Thyroid gland (tissue), 4 donors: ENCODE results near the gene TOP2A. TPM values are rescaled to one million over a fixed set of nuclear protein-coding genes. Genes with fewer than 3 reads are reported as not detected.
"Not testable (repeated sequence)": the region's sequence is repeated elsewhere in the genome, so short reads cannot be mapped to it uniquely, and the experiment has no call there.

Experiments used
- DNase-seq, 2 donors: peaks; one replicate each; pipeline ENCODE4 v3.0.0-alpha.2; 2019
- H3K27ac ChIP-seq, 3 donors: fragments of 200-600 bp; sonication (generic); 1 replicate in 2 of 3; 2 replicates in 1 of 3; pipeline ENCODE4 v1.5.1; 2016 to 2019; ENCODE audit warnings: mild to moderate bottlenecking in 1 of 3, moderate library complexity in 1 of 3
- H3K27me3 ChIP-seq: fragments of 200-600 bp; sonication (generic); one replicate; pipeline ENCODE4 v1.5.1; 2019
- H3K36me3 ChIP-seq, 2 donors: fragments of 200-600 bp; sonication (generic); one replicate each; pipeline ENCODE4 v1.5.1; 2016 to 2019
- H3K4me1 ChIP-seq, 2 donors: fragments of 200-600 bp; sonication (generic); one replicate each; pipeline ENCODE4 v1.5.1; 2017 to 2019
- H3K4me3 ChIP-seq, 3 donors: fragments of 200-600 bp; sonication (generic); replicated peaks in 1 of 3; 1 replicate in 2 of 3; 2 replicates in 1 of 3; pipeline ENCODE4 v1.5.1; 2016; ENCODE audit warnings: mild to moderate bottlenecking in 1 of 3
- H3K9me3 ChIP-seq: fragments of 200-600 bp; sonication (generic); one replicate; pipeline ENCODE4 v1.5.1; 2017
- POLR2A ChIP-seq, 2 donors: fragments of 450-650 bp; IDR thresholded peaks; one replicate each; pipeline ENCODE4 v1.6.1; 2017; ENCODE audit warnings: antibody characterized with exemption in 2 of 2, mild to moderate bottlenecking in 2 of 2, moderate library complexity in 1 of 2
- WGBS, 2 donors: methylation state at CpG; one replicate each; pipeline ENCODE4 v1.1.5; 2017; 5-methylcytosine and 5-hydroxymethylcytosine counted together
- intact Hi-C: fragments of 100-400 bp; cut with DNase I; formaldehyde crosslinking; loops from one replicate; pipeline ENCODE4 v1.15.1; 2023
- total RNA-seq, 4 donors: library from RNA; depleted of rRNA; stranded (reverse); fragments of >200 nt; gene quantifications; one replicate each; pipeline ENCODE4 v1.2.3, GENCODE V29; 2016
- TF ChIP-seq, protein P1 (sequence below), 6 experiments: fragments of 200-600 bp in 3 of 6; fragments of 450-650 bp in 3 of 6; sonication (generic) in 3 of 6; IDR thresholded peaks; one replicate each; pipeline ENCODE4 v1.5.1; 2016 to 2019; ENCODE audit warnings: antibody characterized with exemption in 6 of 6, mild to moderate bottlenecking in 2 of 6, inconsistent platforms in 1 of 6, moderate library complexity in 1 of 6

The TOP2A gene
- total RNA-seq, 4 donors from 2014 or later: 0.20 to 5.2 (median 2.2) TPM

DNA sequence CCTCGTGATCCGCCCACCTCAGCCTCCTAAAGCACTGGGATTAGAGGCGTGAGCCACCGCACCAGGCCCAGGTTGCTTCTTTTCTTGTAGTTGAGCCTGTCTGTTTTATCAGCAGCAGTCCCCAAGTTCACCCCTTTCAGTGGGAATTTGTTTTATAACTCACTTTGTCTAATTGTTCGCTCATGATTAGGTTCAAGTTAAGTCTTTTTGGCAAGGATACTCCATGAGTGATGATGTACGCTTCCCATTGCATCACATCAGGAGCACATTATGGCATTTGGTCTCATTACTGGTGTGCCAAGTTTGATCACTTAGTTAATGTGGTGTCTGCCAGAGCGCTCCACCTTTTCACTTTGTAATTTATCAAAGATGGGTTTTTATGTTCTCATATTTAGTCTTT lies 38.7 kb downstream of the TOP2A start:
- intact Hi-C loops: no loop called here
- Histone ChIP-seq H3K4me1 (no peaks in the 10 kb centered on the region), H3K27me3 (no peaks in the 10 kb centered on the region), H3K4me3 (no peak overlapping the region), H3K27ac (no peak overlapping the region), H3K36me3 (no peaks in the 10 kb centered on the region), H3K9me3 (no peaks in the 10 kb centered on the region)
- TF ChIP-seq POLR2A (IDR thresholded peaks at IDR 0.05): no peak
- TF ChIP-seq, protein P1, sequence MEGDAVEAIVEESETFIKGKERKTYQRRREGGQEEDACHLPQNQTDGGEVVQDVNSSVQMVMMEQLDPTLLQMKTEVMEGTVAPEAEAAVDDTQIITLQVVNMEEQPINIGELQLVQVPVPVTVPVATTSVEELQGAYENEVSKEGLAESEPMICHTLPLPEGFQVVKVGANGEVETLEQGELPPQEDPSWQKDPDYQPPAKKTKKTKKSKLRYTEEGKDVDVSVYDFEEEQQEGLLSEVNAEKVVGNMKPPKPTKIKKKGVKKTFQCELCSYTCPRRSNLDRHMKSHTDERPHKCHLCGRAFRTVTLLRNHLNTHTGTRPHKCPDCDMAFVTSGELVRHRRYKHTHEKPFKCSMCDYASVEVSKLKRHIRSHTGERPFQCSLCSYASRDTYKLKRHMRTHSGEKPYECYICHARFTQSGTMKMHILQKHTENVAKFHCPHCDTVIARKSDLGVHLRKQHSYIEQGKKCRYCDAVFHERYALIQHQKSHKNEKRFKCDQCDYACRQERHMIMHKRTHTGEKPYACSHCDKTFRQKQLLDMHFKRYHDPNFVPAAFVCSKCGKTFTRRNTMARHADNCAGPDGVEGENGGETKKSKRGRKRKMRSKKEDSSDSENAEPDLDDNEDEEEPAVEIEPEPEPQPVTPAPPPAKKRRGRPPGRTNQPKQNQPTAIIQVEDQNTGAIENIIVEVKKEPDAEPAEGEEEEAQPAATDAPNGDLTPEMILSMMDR (IDR thresholded peaks at IDR 0.05): no peak
- WGBS, 2 donors: 91% methylated on average over 7 of the region's 7 CpGs
- DNase-seq: no peak

DNA sequence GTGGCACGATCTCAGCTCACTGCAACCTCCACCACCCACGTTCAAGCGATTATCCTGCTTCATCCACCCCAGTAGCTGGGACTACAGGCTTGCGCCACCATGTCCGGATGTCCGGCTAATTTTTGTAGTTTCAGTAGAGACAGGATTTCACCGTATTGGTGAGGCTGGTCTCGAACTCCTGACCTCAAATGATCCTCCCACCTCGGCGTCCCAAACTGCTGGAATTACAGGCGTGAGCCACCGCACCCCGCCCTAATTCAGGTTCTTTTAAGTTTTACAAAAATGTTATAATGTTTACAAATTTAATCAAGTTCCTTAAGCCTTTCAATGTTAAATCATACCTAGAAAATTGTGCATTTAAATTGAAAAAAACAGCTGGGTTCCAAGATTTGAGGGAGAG lies 39.9 kb downstream of the TOP2A start:
- Histone ChIP-seq H3K9me3 (no peaks in the 10 kb centered on the region), H3K27ac (no peak overlapping the region), H3K4me3 (no peak overlapping the region), H3K27me3 (no peaks in the 10 kb centered on the region), H3K36me3 (no peaks in the 10 kb centered on the region), H3K4me1 (no peaks in the 10 kb centered on the region)
- DNase-seq: no peak
- TF ChIP-seq, protein P1 (IDR thresholded peaks at IDR 0.05): no peak
- no peak for TF ChIP-seq POLR2A (IDR thresholded peaks at IDR 0.05)
- WGBS, 2 donors: 92 to 93% methylated on average over 13 of the region's 13 CpGs
- intact Hi-C loops: no loop called here

DNA sequence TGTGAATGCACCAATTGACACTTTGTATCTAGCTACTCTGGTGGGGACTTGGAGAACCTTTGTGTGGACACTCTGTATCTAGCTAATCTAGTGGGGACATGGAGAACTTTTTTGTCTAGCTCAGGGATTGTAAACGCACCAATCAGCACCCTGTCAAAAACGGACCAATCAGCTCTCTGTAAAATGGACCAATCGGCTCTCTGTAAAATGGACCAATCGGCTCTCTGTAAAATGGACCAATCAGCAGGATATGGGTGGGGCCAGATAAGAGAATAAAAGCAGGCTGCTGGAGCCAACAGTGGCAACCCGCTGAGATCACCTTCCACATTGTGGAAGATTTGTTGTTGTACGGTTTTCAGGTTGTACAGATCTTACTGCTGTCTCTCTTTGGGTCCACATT lies 41.2 kb downstream of the TOP2A start:
- H3K27me3 ChIP-seq, H3K36me3 ChIP-seq, H3K9me3 ChIP-seq, H3K4me1 ChIP-seq, DNase-seq, intact Hi-C loops, H3K4me3 ChIP-seq, H3K27ac ChIP-seq: not testable (repeated sequence)
- WGBS, 2 donors: 80 to 90% methylated on average over 6 of the region's 6 CpGs

- H3K9me3 ChIP-seq, H3K27me3 ChIP-seq, intact Hi-C loops, H3K4me3 ChIP-seq, H3K36me3 ChIP-seq, H3K27ac ChIP-seq, H3K4me1 ChIP-seq, DNase-seq: not testable (repeated sequence)
- 80 to 100% methylated on average over 1 to 2 of the region's 21 CpGs for WGBS, 2 donors
These were observed 41.9 kb downstream of the TOP2A start for GRCh38 chr17:40375786-40376185.

DNA sequence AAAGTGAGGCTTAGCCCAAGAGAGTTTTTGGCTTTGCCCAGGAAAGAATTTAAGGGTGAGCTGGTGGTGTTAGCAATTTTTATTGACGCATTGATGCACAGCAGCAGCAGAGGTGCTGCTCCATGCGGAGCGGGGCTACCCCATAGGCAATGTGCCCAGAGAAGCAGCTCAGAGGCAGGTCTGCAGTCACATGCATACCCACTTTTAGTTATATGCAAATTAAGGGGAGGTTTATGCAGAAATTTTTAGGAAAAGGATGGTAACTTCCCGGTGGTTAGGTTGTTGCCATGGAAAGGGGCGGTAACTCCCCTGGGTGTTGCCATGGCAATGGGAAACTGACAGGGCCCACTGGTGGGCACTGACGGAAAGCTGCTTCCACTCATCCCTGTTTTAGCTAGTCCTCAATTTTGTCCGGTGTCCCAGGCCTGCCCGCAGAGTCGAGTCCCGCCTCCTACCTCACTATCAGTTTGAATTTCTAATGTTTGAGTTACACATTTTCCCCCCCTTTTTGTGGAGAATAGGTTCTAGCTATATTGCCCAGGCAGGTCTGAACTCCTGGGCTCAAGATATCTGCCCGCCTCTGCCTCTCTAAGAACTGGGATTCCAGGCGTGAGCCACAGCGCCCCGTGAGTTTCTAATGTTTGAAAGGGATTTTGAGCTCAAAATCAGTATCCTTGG lies 42.7 kb downstream of the TOP2A start:
- WGBS, 2 donors: 87 to 91% methylated on average over 14 of the region's 14 CpGs
- Histone ChIP-seq H3K9me3 (no peaks in the 10 kb centered on the region), H3K4me1 (no peaks in the 10 kb centered on the region), H3K27me3 (no peaks in the 10 kb centered on the region), H3K4me3 (no peak overlapping the region), H3K27ac (no peak overlapping the region), H3K36me3 (no peaks in the 10 kb centered on the region)
- TF ChIP-seq, protein P1 (IDR thresholded peaks at IDR 0.05): no peak
- no peak for DNase-seq
- intact Hi-C loops: no loop called here

GRCh38 chr17:40373999-40374398 lies 43.7 kb downstream of the TOP2A start:
- DNase-seq: no peak
- H3K4me3 ChIP-seq: no peak overlapping the region
- no peak for TF ChIP-seq POLR2A (IDR thresholded peaks at IDR 0.05)
- TF ChIP-seq, protein P1 (IDR thresholded peaks at IDR 0.05): no peak
- H3K4me1 ChIP-seq: no peaks in the 10 kb centered on the region
- no peaks in the 10 kb centered on the region for H3K9me3 ChIP-seq
- no peaks in the 10 kb centered on the region for H3K36me3 ChIP-seq
- WGBS, 2 donors: 94 to 96% methylated on average over 6 to 8 of the region's 8 CpGs
- no peak overlapping the region for H3K27ac ChIP-seq
- no peaks in the 10 kb centered on the region for H3K27me3 ChIP-seq
- intact Hi-C loops: no loop called here
